ENCODE data around the gene COL5A1. TPM values are rescaled to one million over a fixed set of nuclear protein-coding genes. Genes with fewer than 3 reads are reported as not detected.

The COL5A1 gene
- total RNA-seq, 2 donors from 2014 or later, result 127 to 129 TPM

- DNase-seq (ENCODE audit: low spot score) (no peak), ATAC-seq (ENCODE audit: insufficient number of reproducible peaks, low FRiP score, low read depth) (no peak)
- H3K36me3 ChIP-seq, result peaks cover 32% of the 10 kb centered on the region
- no peaks in the 10 kb centered on the region for H3K9me3 ChIP-seq
- H3K4me3 ChIP-seq, result no peak overlapping the region
- TF ChIP-seq CTCF (IDR thresholded peaks at IDR 0.05), result no peak
- H3K27ac ChIP-seq, result no peak overlapping the region
- H3K4me1 ChIP-seq (ENCODE audit: control insufficient read depth in 1 of 2, low read depth in 2 of 2), result no peaks in the 10 kb centered on the region
- no peaks in the 10 kb centered on the region for H3K27me3 ChIP-seq (replicated peaks; ENCODE audit: insufficient read depth)
These were observed 202.1 kb downstream of the COL5A1 start for GRCh38 chr9:134843740-134844139.

GRCh38 chr9:134844821-134845220 lies 203.2 kb downstream of the COL5A1 start:
- no peak for DNase-seq (ENCODE audit: low spot score)
- no peak for TF ChIP-seq CTCF (IDR thresholded peaks at IDR 0.05)
- Histone ChIP-seq H3K4me3 (no peak overlapping the region), H3K4me1 (ENCODE audit: control insufficient read depth in 1 of 2, low read depth in 2 of 2) (no peaks in the 10 kb centered on the region), H3K9me3 (no peaks in the 10 kb centered on the region), H3K27me3 (replicated peaks; ENCODE audit: insufficient read depth) (no peaks in the 10 kb centered on the region), H3K36me3 (peaks cover 27% of the 10 kb centered on the region), H3K27ac (no peak overlapping the region)
- no peak for ATAC-seq (ENCODE audit: insufficient number of reproducible peaks, low FRiP score, low read depth)

GRCh38 chr9:134846187-134846586 lies 204.6 kb downstream of the COL5A1 start:
- peaks cover 19% of the 10 kb centered on the region for H3K36me3 ChIP-seq
- no peak for DNase-seq (ENCODE audit: low spot score)

GRCh38 chr9:134846699-134847098 lies 205.1 kb downstream of the COL5A1 start:
- DNase-seq (ENCODE audit: low spot score) (no peak), ATAC-seq (ENCODE audit: insufficient number of reproducible peaks, low FRiP score, low read depth) (no peak)
- Histone ChIP-seq H3K27me3 (replicated peaks; ENCODE audit: insufficient read depth) (no peaks in the 10 kb centered on the region), H3K36me3 (peaks cover 19% of the 10 kb centered on the region), H3K4me1 (ENCODE audit: control insufficient read depth in 1 of 2, low read depth in 2 of 2) (no peaks in the 10 kb centered on the region), H3K4me3 (no peak overlapping the region), H3K9me3 (no peaks in the 10 kb centered on the region), H3K27ac (no peak overlapping the region)
- no peak for TF ChIP-seq CTCF (IDR thresholded peaks at IDR 0.05)

More at GRCh38 chr9:134846187-134846586, 204.6 kb downstream of the COL5A1 start:
- no peaks in the 10 kb centered on the region for H3K4me1 ChIP-seq (ENCODE audit: control insufficient read depth in 1 of 2, low read depth in 2 of 2)
- no peak for ATAC-seq (ENCODE audit: insufficient number of reproducible peaks, low FRiP score, low read depth)
- H3K4me3 ChIP-seq, result no peak overlapping the region
- no peaks in the 10 kb centered on the region for H3K9me3 ChIP-seq
- no peaks in the 10 kb centered on the region for H3K27me3 ChIP-seq (replicated peaks; ENCODE audit: insufficient read depth)
- TF ChIP-seq CTCF (IDR thresholded peaks at IDR 0.05), result no peak
- no peak overlapping the region for H3K27ac ChIP-seq

GRCh38 chr9:134847138-134847537 lies 205.5 kb downstream of the COL5A1 start:
- DNase-seq (ENCODE audit: low spot score) (no peak), ATAC-seq (ENCODE audit: insufficient number of reproducible peaks, low FRiP score, low read depth) (no peak)
- Histone ChIP-seq H3K4me3 (no peak overlapping the region), H3K36me3 (peaks cover 14% of the 10 kb centered on the region), H3K9me3 (no peaks in the 10 kb centered on the region), H3K27me3 (replicated peaks; ENCODE audit: insufficient read depth) (no peaks in the 10 kb centered on the region), H3K27ac (no peak overlapping the region), H3K4me1 (ENCODE audit: control insufficient read depth in 1 of 2, low read depth in 2 of 2) (no peaks in the 10 kb centered on the region)
- no peak for TF ChIP-seq CTCF (IDR thresholded peaks at IDR 0.05)
